Adipose tissue (tissue), 3 donors: ENCODE results near the gene COL24A1. TPM values are rescaled to one million over a fixed set of nuclear protein-coding genes. Genes with fewer than 3 reads are reported as not detected.
"Not testable (repeated sequence)": the region's sequence is repeated elsewhere in the genome, so short reads cannot be mapped to it uniquely, and the experiment has no call there.

Experiments used
- H3K27ac ChIP-seq: one replicate; pipeline ENCODE4 v1.5.1; 2013; ENCODE audit warnings: low read depth, low read length
- WGBS, 3 donors: extraction: QIAGEN DNeasy Blood & Tissue Kit; methylation state at CpG; one replicate each; pipeline ENCODE4 v1.1.7; 2013; 5-methylcytosine and 5-hydroxymethylcytosine counted together
- polyA plus RNA-seq, 3 donors: library from polyadenylated mRNA; stranded (reverse); fragments of 200-250 nt; gene quantifications; one replicate each; pipeline ENCODE4 v1.2.3, GENCODE V29; 2013
- donor health status: healthy with polysubstance abuse.
- donor health status: Bipolar disorder and iron deficiency.
- donor health status: healthy.

The COL24A1 gene
- polyA plus RNA-seq, 3 donors = 0.01 to 0.09 TPM; not detected in 1

GRCh38 chr1:86104606-86105532, 51.7 kb downstream of the COL24A1 start:
- WGBS, 3 donors = 60 to 94% (median 86%) methylated on average over 11 to 12 of the region's 12 CpGs
- no peak overlapping the region for H3K27ac ChIP-seq

- 40 to 51% (median 46%) methylated on average over 2 of the region's 2 CpGs for WGBS, 3 donors
- no peak overlapping the region for H3K27ac ChIP-seq
Measured at GRCh38 chr1:86101616-86102015, 55.0 kb downstream of the COL24A1 start.

- no peak overlapping the region for H3K27ac ChIP-seq
- 36 to 72% (median 58%) methylated on average over 1 of the region's 1 CpG for WGBS, 3 donors
Measured at GRCh38 chr1:86100401-86100800, 56.2 kb downstream of the COL24A1 start.

GRCh38 chr1:86089765-86090164, 66.8 kb downstream of the COL24A1 start:
- WGBS, 3 donors = 83 to 93% (median 90%) methylated on average over 16 of the region's 16 CpGs
- H3K27ac ChIP-seq = no peak overlapping the region

- 63 to 93% (median 67%) methylated on average over 3 of the region's 3 CpGs for WGBS, 3 donors
- H3K27ac ChIP-seq = no peak overlapping the region
Measured at GRCh38 chr1:86085741-86086409, 70.7 kb downstream of the COL24A1 start.

- no peak overlapping the region for H3K27ac ChIP-seq
Measured at GRCh38 chr1:86084998-86085397, 71.6 kb downstream of the COL24A1 start.

GRCh38 chr1:86082183-86082582, 74.4 kb downstream of the COL24A1 start:
- no peak overlapping the region for H3K27ac ChIP-seq

GRCh38 chr1:86072474-86072873, 84.1 kb downstream of the COL24A1 start:
- H3K27ac ChIP-seq = not testable (repeated sequence)
- WGBS, 3 donors = 71 to 90% (median 88%) methylated on average over 6 of the region's 6 CpGs

- not testable (repeated sequence) for H3K27ac ChIP-seq
- WGBS, 3 donors = 71 to 92% (median 85%) methylated on average over 6 of the region's 6 CpGs
Measured at GRCh38 chr1:86071870-86072269, 84.7 kb downstream of the COL24A1 start.

- WGBS, 3 donors = 63 to 79% (median 67%) methylated on average over 2 of the region's 2 CpGs
- H3K27ac ChIP-seq = no peak overlapping the region
Measured at GRCh38 chr1:86069757-86070145, 86.8 kb downstream of the COL24A1 start.

- 62 to 78% (median 72%) methylated on average over 3 of the region's 3 CpGs for WGBS, 3 donors
- no peak overlapping the region for H3K27ac ChIP-seq
Measured at GRCh38 chr1:86068841-86069756, 87.5 kb downstream of the COL24A1 start.

GRCh38 chr1:86068271-86068721, 88.3 kb downstream of the COL24A1 start:
- 77 to 81% (median 81%) methylated on average over 3 of the region's 3 CpGs for WGBS, 3 donors

GRCh38 chr1:86067626-86068025, 88.9 kb downstream of the COL24A1 start:
- H3K27ac ChIP-seq = no peak overlapping the region

More at GRCh38 chr1:86068271-86068721, 88.3 kb downstream of the COL24A1 start:
- no peak overlapping the region for H3K27ac ChIP-seq

GRCh38 chr1:86064899-86065298, 91.7 kb downstream of the COL24A1 start:
- 29 to 67% (median 61%) methylated on average over 1 of the region's 1 CpG for WGBS, 3 donors
- H3K27ac ChIP-seq = no peak overlapping the region

- WGBS, 3 donors = 82 to 86% (median 82%) methylated on average over 1 of the region's 1 CpG
Measured at GRCh38 chr1:86063721-86064120, 92.9 kb downstream of the COL24A1 start.

GRCh38 chr1:86062453-86062852, 94.1 kb downstream of the COL24A1 start:
- no peak overlapping the region for H3K27ac ChIP-seq
- WGBS, 3 donors = 35 to 58% (median 55%) methylated on average over 3 of the region's 3 CpGs

More at GRCh38 chr1:86063721-86064120, 92.9 kb downstream of the COL24A1 start:
- H3K27ac ChIP-seq = no peak overlapping the region

- no peak overlapping the region for H3K27ac ChIP-seq
- 24 to 51% (median 27%) methylated on average over 2 of the region's 2 CpGs for WGBS, 3 donors
Measured at GRCh38 chr1:86061551-86061990, 95.0 kb downstream of the COL24A1 start.

GRCh38 chr1:86054396-86054795, 102.2 kb downstream of the COL24A1 start:
- no peak overlapping the region for H3K27ac ChIP-seq
- 82 to 94% (median 89%) methylated on average over 2 of the region's 2 CpGs for WGBS, 3 donors
